GM18517 (cell line): ENCODE results near the gene ARHGAP10.

ENCODE experiments used
- ATAC-seq: cut with Tn5 transposase; IDR thresholded peaks from one replicate; pipeline ENCODE4 v1.9.1; 2021; ENCODE audit warnings: mild to moderate bottlenecking, moderate library complexity; ENCODE audit not compliant: unreplicated experiment

Gene ARHGAP10

DNA sequence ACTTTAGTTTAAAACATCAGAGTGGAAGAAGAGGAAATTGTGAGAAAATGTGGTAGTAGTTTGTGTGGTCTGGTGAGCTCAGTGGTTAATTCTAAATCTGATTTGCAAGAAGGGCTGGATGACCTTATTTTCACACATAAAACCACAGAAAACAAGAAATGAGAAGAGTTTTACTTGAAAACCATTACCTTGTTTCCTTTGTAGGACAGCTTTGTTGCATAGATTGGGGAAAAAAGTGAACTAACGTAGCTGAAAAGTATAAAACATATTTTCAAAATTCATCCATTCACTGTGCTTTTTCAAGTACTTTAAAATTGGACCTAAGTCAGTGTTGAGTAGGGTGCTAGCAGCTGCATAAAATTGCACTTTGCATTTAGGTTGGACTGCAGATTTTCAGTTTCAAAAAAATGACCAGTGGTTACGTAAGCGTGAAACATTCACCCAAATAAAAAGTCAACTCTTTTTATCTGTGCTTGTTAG, 211.3 kb downstream of the ARHGAP10 start:
- peak; percentile 97 for ATAC-seq

DNA sequence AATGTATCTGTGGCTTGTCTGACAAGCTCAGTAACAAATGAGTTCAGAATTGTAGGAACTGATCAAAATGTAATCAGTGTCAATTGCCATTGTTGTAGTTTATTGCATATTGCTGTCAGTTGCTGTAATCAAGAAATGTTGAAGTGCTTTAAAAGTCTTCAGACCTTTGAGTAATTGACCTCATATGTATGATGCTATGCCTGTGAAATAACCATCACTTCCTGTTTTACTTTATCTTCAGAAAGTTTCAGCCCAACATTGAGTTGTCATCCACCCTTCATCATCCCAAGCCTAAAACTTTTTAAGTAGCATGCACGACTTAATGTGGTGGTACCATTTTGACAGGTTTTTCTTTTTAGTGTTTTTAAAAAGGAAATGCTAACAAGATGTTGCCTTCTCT, 212.4 kb downstream of the ARHGAP10 start:
- no peak for ATAC-seq

DNA sequence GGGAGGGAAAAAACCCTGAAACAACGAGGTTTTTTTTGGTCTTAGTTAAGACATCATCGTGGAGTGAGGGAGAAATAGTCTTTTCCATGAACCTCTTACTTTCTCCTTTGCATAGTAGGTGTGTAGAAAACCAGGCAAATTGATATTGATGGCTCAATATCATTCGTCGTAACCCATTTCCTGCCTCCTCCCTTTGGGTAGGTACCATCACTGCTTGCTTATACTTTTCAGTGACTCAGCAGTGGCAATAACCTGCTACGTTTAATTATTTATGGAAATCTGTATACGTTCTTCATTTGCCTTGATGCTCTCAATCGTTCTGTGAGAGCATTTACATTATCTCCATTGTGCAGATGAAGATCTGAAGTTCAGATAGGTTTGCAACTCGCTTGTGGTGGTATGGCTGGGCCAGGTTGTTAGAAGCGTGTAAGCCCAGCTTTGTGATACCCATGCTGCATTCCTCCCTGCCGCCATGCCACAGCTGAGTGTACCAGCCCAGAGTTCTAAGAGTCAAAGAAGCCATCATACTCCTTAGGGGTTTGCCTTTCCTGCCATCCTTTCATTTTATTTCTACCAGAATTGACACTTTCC, 212.9 kb downstream of the ARHGAP10 start:
- no peak for ATAC-seq

DNA sequence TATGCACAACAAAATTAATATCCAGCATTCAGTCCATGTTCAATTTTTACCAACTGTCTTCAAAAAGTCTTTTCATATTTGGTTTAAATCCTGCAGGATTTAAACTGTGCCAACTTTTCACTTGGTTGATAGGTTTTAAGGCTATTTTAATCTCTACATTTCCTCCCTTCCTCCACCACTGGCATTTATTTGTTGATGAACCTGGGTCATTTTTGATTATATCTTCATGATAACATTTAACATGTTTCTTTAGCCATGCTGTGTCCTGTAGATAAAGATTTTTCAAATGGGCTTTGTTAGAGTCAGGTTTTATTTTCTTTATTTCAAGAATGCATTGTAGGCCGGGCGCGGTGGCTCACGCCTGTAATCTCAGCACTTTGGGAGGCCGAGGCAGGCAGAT, 216.4 kb downstream of the ARHGAP10 start:
- ATAC-seq = no peak

DNA sequence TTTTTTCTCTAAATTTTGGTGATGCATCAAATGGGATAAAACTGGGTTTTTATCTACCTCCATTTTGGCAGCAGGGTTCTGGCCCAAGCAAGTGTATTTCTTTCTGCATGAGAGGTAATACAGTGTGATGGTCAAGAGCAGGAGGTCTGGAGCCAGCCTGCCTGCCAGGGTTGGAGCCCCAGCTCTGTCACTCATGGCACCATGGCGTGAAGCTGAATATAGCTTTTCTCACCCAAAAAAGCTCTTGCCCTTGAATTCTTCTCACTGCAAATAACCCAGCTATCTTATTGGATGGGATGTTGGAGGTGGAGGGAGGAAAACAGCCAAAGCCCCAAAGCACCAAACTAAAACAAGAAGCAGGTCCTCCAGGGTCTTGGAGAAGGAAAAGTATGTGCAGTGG, 218.4 kb downstream of the ARHGAP10 start:
- no peak for ATAC-seq

DNA sequence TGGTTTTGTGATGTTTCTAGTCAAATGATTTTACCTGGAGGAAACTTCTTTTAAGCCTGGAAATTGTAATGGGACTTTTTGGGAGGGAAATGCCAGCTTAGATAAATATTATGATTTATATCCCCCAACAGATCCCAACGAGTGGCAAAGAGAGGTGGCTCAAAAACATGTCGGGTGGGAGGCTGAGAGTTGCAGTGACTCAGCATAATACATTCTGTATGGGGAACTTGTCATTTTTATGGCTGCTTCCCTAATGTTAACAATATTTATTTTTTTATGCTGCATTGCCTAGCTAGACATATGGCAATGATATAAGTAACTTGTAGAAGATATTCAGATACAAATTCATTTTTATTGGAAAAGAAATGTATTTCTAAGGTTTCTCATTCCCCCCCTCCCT, 219.0 kb downstream of the ARHGAP10 start:
- ATAC-seq = no peak

DNA sequence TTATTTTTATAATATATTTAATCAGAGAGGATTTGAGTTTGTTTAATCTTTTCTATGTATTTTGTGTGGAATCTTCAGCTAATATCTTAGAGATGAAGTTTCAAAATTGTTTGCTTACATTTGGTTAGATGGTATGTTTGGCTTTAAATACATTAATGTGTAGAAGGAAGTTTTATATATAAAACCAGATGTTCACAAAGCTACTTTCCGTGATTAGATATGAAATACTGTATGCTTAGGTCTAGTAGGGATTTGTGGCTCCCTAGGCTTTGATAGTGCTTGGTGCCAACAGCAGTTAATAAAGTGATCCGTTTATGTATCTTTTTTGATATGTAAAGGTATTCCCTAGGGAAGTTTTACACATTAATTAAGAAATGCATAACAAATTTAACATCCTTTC, 223.0 kb downstream of the ARHGAP10 start:
- ATAC-seq = no peak

DNA sequence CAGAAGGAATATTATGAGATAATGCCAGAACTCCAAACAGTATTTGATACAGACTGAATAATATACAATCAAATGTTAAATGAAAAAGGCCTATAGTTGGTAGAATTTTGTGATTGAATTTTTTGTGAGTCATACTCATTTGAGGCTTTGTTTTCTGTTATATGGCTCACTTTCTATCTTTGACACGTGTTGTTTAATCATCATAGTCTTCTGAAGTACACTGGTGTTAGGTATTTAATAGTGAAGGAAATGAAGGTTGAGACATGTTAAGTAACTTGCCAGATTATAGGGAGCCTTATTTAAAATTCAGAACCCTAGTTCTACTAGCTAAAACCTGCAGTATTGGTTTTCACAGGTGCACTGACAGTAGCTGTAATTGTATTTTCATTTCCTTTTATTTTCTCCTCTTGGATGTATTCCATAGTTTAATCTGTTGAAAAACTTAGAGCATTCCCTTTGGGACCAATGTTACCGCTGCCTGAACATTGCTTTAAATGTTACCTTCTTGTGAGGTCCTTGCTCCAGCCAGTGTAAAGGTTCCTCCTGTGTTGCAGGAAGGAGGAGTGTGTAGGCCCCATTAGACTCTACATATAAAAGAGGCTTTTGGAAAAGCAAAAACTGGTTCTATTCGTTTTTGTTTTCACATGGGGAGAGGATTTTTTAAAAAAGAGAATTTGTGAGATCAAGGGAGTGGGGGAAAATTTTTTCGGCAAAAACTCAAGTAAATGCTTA, 224.1 kb downstream of the ARHGAP10 start:
- ATAC-seq = no peak

DNA sequence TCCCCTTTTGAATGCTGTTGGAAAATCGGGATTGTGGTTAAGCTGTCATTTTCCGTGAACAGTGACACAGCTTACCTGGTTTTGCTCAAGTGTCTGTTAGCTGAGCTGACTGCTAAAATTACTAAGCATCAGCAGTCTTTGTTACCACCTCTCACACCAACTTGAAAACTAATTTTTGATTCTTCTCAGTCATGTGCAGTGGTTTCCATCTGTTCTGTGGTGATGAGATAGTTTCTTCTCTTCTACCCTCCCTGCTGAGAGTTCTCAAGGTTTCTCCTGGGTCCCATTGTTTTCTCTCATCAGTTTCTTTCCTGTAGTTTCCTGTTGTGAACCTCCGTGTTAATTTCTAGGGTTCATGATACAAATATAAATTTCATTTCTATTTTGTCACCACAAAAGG, 225.6 kb downstream of the ARHGAP10 start:
- no peak for ATAC-seq

DNA sequence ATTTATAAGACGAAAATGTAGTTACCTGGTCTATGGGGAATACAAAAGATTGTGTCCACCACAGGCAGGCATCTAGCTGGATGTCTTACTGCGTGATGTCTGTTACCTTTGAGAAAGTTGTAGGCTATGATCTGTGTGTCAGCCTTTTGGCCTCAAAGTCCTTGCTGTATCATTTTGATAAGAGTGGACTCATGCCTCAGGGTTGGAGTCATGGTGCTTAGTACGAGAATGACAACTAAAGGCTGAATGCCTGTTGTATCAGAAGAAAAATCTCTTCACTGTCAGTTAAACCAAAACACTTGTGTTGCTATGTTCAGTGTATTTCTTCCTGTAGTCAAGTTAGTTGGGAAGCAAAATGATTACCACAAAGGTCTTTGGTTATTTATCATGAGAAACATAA, 226.2 kb downstream of the ARHGAP10 start:
- ATAC-seq = no peak

DNA sequence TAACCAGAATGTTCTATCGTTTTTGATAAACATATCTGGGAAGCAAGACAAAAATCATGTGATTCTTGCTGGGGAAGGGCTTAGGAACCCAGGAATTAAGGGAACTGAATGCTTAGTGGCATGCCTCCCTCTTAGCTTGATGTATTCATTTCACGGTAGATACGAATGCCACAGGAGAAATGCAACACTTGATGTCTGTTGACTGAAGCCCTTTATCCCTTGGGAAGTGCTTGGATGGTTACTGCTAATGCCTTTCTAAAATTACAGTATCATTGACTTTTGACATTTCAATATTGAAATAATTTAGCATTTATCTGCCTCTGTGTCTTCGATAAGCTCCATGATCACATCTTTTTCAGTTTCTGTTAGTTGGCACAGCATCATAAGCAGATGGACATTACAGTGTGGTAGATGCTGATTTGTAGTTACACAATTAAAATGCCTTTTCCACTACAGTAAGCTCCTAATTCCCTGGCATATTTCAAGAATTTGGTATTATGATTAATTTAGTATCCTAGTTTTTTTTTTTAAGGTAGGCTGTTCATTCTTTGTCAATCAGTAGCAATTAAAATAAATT, 226.7 kb downstream of the ARHGAP10 start:
- ATAC-seq = no peak

DNA sequence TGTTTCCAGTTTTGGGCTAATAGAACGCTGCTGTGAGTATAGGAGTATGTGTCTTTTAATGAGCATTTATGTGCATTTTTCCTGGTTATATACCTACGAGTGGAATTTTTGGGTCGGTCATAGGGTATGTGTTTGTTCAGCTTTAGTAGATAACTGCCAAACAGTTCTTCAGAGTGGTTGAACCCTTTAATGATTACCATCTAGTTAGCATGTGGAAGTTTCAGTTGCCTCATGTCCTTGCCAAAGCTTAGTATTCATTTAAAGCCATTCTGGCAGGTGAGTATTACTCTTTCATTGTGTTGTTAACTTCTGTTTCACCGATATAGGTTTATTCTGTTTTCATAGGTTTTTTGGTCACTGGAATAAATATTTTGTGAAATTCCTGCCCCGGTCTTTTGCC, 229.1 kb downstream of the ARHGAP10 start:
- ATAC-seq = no peak

DNA sequence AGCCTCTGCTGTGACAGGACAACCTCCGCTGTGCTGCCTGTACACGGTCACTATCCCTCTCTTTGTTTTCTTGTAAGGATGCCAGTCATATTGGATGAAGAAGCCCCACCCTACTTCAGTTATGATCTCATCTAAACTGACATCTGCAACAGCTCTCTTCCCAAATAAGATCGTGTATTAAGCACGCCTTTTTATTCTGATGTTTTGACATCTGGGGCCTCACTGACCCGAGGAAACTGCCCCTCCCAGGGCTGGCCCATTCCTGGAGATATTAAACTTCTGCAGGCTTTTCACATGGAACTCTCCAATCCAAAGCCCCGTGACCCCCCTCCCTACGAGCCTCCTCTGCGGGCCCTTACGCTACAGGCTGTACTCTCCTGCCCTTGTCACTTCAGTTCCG, 232.0 kb downstream of the ARHGAP10 start:
- ATAC-seq = no peak

DNA sequence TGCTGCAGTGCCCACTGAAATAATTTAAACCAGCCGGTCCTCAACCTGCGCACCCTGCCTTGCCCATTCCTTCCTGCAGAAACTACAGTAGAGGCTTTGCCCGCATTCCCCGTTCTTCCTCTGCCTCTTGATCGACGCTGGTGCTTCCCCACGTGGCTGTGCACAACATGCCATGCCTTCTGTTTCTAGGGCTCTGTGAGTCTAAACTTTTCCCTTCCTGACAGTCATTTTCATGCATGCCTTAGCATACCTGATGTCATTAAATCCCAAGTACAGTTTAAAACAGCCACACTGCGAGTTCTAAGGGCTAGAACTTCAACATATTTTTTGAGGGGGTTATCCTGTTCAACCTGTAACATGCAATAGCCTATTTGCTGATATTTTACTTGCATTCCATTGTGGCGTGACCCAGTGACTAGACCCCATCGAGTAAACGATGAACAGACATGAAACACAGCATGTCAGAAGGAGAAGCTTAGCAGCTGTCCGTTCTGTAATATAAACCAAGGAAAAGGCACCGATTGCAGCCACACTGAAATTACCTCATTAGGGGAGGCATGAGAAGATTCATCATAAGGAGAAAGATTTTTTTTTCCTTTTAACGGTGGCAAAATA, 232.5 kb downstream of the ARHGAP10 start:
- no peak for ATAC-seq

DNA sequence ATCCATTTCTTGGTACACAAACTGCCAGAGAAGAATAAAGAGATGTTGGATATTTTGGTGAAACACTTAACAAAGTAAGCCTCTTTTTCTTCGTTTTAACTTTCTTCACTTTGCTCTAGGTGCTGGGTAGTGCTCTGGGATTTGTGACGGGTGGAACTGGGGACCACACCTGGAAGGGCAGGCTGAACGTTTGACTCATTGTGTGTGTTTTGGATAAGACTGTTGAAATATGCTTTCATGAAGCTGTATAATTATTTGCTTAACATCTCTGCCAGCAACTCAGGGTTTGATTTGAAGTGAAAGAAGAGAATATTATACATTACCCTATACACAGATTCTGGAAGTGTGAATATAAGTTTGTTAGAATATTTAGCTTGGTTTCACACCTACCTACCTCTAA, 233.2 kb downstream of the ARHGAP10 start:
- ATAC-seq = no peak

DNA sequence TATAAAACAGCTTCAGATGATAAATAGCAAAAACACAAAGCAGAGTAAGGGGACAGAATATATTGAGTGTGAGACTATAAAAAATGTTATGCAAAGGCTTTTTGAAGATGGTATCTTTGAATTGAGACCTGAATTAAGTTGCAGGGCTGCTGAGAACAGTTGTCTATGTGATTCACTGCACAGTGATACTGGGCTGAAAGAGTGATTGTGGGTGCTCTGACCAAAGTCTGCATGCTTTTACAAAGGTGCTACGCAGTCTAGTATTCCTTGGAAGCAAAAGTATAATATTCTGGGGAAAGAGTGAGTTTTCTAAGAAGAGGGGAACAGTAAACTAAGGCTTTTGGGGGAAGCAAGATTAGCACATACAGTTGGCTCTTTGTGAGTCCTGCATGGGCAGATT, 234.0 kb downstream of the ARHGAP10 start:
- no peak for ATAC-seq

DNA sequence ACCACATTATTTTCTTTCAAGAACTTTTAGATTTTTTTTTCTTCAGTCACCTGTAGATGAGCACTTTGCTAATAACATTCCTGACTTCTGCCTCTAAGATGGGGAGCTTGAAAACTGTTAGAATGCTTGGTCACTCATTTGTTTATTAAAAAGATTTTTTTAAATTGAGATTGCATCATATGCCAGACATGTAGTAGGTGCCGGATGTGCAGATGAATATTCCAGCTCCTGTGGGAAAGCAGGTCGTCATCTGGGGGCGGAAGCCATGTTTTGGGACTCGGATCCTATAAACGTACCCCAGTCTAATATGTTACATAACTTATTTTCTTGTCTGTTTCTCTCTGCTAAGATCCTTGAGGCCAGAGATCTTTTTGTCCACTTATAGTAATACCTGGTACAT, 236.8 kb downstream of the ARHGAP10 start:
- ATAC-seq = no peak

DNA sequence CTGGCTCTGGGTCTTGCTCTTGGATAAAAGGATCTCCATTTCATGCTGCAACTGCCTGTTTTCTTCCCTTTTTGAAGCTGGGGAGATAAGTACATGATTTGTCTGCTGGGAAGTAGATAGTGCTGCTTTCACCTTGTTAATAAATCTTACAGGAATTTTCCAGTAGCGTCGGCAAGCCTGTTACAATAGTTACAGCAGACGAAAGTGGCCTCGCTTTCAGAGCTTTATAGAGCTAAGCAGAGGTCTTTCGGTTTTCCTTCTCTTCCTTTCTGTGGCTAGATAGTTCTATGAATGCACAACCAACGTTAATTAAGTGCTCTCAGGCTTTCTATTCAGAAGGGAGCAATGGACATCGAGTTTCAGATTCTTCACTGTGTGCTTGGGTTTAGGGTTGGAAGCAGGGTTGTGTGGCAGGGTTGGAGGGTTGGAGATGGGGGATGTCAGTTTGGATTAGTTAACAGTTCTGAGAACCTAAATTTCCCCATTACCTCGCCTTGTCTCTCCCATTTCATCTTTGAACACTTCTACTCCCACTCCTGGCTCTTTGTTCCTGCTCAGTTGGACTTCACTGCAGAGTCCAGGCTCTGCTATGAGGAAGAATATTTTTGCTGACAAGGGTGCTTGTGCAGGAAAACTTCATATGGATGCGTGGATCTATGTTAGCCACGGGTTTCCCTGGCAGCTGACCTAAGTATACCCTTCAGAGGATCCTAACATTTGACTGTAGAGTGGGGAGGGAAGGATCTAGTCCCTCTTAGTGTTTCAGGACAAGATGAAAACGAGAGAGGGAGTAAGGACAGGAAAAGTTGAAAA, 237.9 kb downstream of the ARHGAP10 start:
- no peak for ATAC-seq

DNA sequence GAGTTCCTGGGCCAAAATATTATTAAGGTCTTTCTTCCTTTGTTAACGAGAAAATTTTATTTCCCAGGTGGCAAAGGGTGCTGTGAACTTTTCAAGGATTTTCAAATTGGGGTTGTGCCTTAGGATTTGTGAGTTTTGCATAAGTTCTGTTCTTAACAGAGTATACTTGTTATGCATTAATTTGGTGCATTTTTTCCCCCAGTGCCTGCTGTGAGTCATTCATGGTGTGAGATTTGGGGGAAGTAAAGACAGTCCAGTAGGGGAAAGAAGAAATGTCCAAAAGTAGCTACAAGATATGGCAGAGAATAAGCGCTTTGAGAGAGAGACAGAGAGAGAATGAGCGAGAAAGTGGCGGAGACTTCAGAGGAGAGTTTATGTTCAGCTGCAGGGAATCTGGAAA, 239.2 kb downstream of the ARHGAP10 start:
- no peak for ATAC-seq

DNA sequence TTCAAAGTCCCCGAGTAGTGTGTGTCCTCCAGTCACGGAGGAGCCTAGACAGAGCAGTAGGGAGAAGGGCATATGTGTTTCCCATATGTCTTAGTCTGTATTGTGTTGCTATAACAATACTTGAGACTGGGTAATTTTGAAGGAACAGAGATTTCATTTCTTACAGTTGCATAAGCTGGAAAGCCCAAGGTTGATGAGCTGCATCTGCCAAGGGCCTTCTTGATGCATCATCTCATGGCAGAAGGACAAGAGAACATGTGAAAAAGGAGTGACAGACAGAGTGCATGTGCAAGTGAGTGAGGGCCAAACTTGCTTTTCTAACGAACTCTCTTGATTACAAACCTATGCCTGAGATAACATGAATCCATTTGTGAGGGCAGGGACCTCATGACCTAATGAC, 243.4 kb downstream of the ARHGAP10 start:
- ATAC-seq = no peak
